GM12878 (cell line): ENCODE results near the gene ITLN1. TPM values are rescaled to one million over a fixed set of nuclear protein-coding genes. Genes with fewer than 3 reads are reported as not detected.

Source experiments
- ATAC-seq: fragments of 200-7000 bp; cut with Tn5 transposase; 3 replicates; pipeline ENCODE4 v1.9.1; 2020; ENCODE audit warnings: mild to moderate bottlenecking, moderate library complexity
- BruUV-seq: library from RNA; stranded (reverse); fragments of 400-500 nt; replicated peaks from 2 replicates; lab custom pipeline; 2021; lab: Mats Ljungman, UMichigan
- CTCF ChIA-PET: fragments of 300-600 bp; sonication (Branson Sonifier 250); formaldehyde crosslinking; extraction: SDS; loops from one replicate; lab custom pipeline; 2021; ENCODE audit warnings: inconsistent platforms; lab: Yijun Ruan, JAX
- POLR2A ChIA-PET: fragments of 350-600 bp; formaldehyde crosslinking; extraction: SDS; loops from one replicate; lab custom pipeline; 2021; ENCODE audit warnings: inconsistent platforms; lab: Charles Lee
- RAD21 ChIA-PET: fragments of 300-600 bp; sonication (Branson Sonifier 250); formaldehyde crosslinking; loops from one replicate; lab custom pipeline; 2023; ENCODE audit warnings: antibody characterized with exemption; ENCODE audit not compliant: unreplicated experiment; lab: Charles Lee
- SMC1A ChIA-PET: fragments of 300-600 bp; sonication (Branson Sonifier 250); formaldehyde crosslinking; loops from one replicate; lab custom pipeline; 2023; ENCODE audit not compliant: unreplicated experiment, uncharacterized antibody; lab: Charles Lee
- DNase-seq: peaks from one replicate; pipeline ENCODE4 v3.0.0-alpha.2; 2011; ENCODE audit warnings: low read depth, low spot score
- FAIRE-seq: peaks from 3 replicates; lab custom pipeline; 2011; peaks lifted over from hg19 to GRCh38; lab: Jason Lieb, UNC
- H2AFZ ChIP-seq: 2 replicates; pipeline ENCODE4 v1.6.0; 2011; ENCODE audit warnings: low read depth, low read length, control low read depth; ENCODE audit not compliant: control insufficient read depth
- H3K27ac ChIP-seq: 2 replicates; pipeline ENCODE4 v1.5.1; 2011; ENCODE audit warnings: control low read depth; ENCODE audit not compliant: control insufficient read depth, insufficient read depth
- H3K27me3 ChIP-seq, 2 experiments: replicated peaks in 1 of 2; 2 replicates each; pipeline versions ENCODE4 v1.6.0 to v1.6.1; 2011; ENCODE audit warnings: low read length in 1 of 2; ENCODE audit not compliant: control insufficient read depth in 2 of 2, insufficient read depth in 2 of 2
- H3K36me3 ChIP-seq, 2 experiments: 2 replicates each; pipeline ENCODE4 v1.5.1; 2011; ENCODE audit warnings: low read length in 1 of 2; ENCODE audit not compliant: control insufficient read depth in 2 of 2, insufficient read depth in 2 of 2
- H3K4me1 ChIP-seq: 2 replicates; pipeline ENCODE4 v1.6.1; 2011; ENCODE audit warnings: mild to moderate bottlenecking, low read length, moderate library complexity, mixed read lengths; ENCODE audit not compliant: control insufficient read depth, insufficient read depth
- H3K4me2 ChIP-seq: 2 replicates; pipeline ENCODE4 v1.6.0; 2011; ENCODE audit warnings: control low read depth; ENCODE audit not compliant: control insufficient read depth, insufficient read depth
- H3K4me3 ChIP-seq: fragments of 200-600 bp; sonication (generic); 2 replicates; pipeline ENCODE4 v1.5.1; 2016
- H3K79me2 ChIP-seq: 2 replicates; pipeline ENCODE4 v1.6.0; 2011; ENCODE audit warnings: low read length; ENCODE audit not compliant: control insufficient read depth, insufficient read depth
- H3K9ac ChIP-seq: 2 replicates; pipeline ENCODE4 v1.8.0; 2011; ENCODE audit warnings: low read length, control low read depth, mixed read lengths; ENCODE audit not compliant: control insufficient read depth, insufficient read depth
- H3K9me3 ChIP-seq: replicated peaks from 3 replicates; pipeline ENCODE4 v1.5.1; 2011; ENCODE audit warnings: mild to moderate bottlenecking, low read length; ENCODE audit not compliant: control insufficient read depth, insufficient read depth
- H4K20me1 ChIP-seq: 2 replicates; pipeline ENCODE4 v1.6.0; 2011; ENCODE audit not compliant: control insufficient read depth, insufficient read depth
- BACH1 ChIP-seq: fragments of 450-650 bp; IDR thresholded peaks from 2 replicates; pipeline ENCODE4 v1.6.1; 2017; ENCODE audit warnings: mild to moderate bottlenecking, borderline replicate concordance
- DPF2 ChIP-seq: fragments of 450-650 bp; IDR thresholded peaks from 2 replicates; pipeline ENCODE4 v1.6.1; 2017; ENCODE audit warnings: mild to moderate bottlenecking
- EED ChIP-seq: sonication (generic); IDR thresholded peaks from 2 replicates; pipeline ENCODE4 v1.6.1; 2016; ENCODE audit warnings: antibody characterized with exemption, low read depth
- EP300 ChIP-seq, 2 experiments: fragments of 150-350 bp in 1 of 2; IDR thresholded peaks; 2 replicates each; pipeline ENCODE4 v1.6.1; 2011 to 2012; ENCODE audit warnings: low read depth in 2 of 2, low read length in 2 of 2, borderline replicate concordance in 1 of 2, improper control_type of control experiment in 1 of 2, inconsistent platforms in 1 of 2; ENCODE audit not compliant: control insufficient read depth in 1 of 2
- GABPA ChIP-seq: IDR thresholded peaks from 2 replicates; pipeline ENCODE4 v1.6.1; 2014; ENCODE audit warnings: antibody characterized with exemption, low read depth, mild to moderate bottlenecking, inconsistent platforms
- HCFC1 ChIP-seq: fragments of 150-350 bp; IDR thresholded peaks from 2 replicates; pipeline ENCODE4 v1.6.1; 2014; ENCODE audit warnings: low read length
- HDGF ChIP-seq: fragments of 450-650 bp; IDR thresholded peaks from 2 replicates; pipeline ENCODE4 v1.6.1; 2016; ENCODE audit warnings: antibody characterized with exemption
- IKZF2 ChIP-seq, 2 experiments: fragments of 450-650 bp; IDR thresholded peaks; 2 replicates each; pipeline ENCODE4 v1.6.1; 2017; ENCODE audit warnings: mild to moderate bottlenecking in 2 of 2, moderate library complexity in 2 of 2
- MAX ChIP-seq: IDR thresholded peaks from 2 replicates; pipeline ENCODE4 v1.6.1; 2012; ENCODE audit warnings: low read depth, low read length, improper control_type of control experiment
- PAX5 ChIP-seq: IDR thresholded peaks from 2 replicates; pipeline ENCODE4 v1.6.1; 2011; ENCODE audit warnings: low read depth, low read length, borderline replicate concordance
- SMC3 ChIP-seq: IDR thresholded peaks from 2 replicates; pipeline ENCODE4 v1.6.1; 2011; ENCODE audit warnings: low read length, improper control_type of control experiment, borderline replicate concordance
- SREBF2 ChIP-seq: IDR thresholded peaks from 2 replicates; pipeline ENCODE4 v1.6.1; 2012; ENCODE audit warnings: mild to moderate bottlenecking, low read length
- TBL1XR1 ChIP-seq: IDR thresholded peaks from 2 replicates; pipeline ENCODE4 v1.6.1; 2012; ENCODE audit warnings: low read depth, low read length, improper control_type of control experiment
- ZBED1 ChIP-seq: IDR thresholded peaks from 2 replicates; pipeline ENCODE4 v1.6.1; 2016; ENCODE audit warnings: borderline replicate concordance
- ZNF384 ChIP-seq: IDR thresholded peaks from 2 replicates; pipeline ENCODE4 v1.6.1; 2012; ENCODE audit warnings: low read depth, mild to moderate bottlenecking, low read length, improper control_type of control experiment, borderline replicate concordance
- ZNF687 ChIP-seq: fragments of 450-650 bp; IDR thresholded peaks from 2 replicates; pipeline ENCODE4 v1.6.1; 2017; ENCODE audit warnings: mild to moderate bottlenecking, moderate library complexity
- WGBS: methylation state at CpG from one replicate; pipeline ENCODE4 v1.1.6; 2016; ENCODE audit warnings: low lambda C conversion rate; ENCODE audit not compliant: insufficient replicate concordance, insufficient coverage; ENCODE audit errors: missing lambda C conversion rate; 5-methylcytosine and 5-hydroxymethylcytosine counted together
- in situ Hi-C: fragments of 300-500 bp; cut with MboI; formaldehyde crosslinking; loops from 9 replicates; pipeline ENCODE4 v1.14.3; 2018; ENCODE audit warnings: mixed read lengths
- intact Hi-C: fragments of 100-400 bp; cut with micrococcal nuclease; formaldehyde crosslinking; loops from one replicate; pipeline ENCODE4 v1.14.2; 2022; ENCODE audit not compliant: unreplicated experiment
- polyA plus RNA-seq, 11 experiments: library from polyadenylated mRNA; depleted of rRNA in 4 of 11; unstranded in 6 of 11; stranded (reverse) in 5 of 11; fragments of >200 nt; fragmentation: Nextera tagmentation in 4 of 11; fragmentation: Illumina TruSeq in 1 of 11; extraction: Ambion mirVana in 4 of 11; extraction: Trizol in 1 of 11; gene quantifications; 1 replicate in 1 of 11; 2 replicates in 10 of 11; pipeline versions ENCODE4 v1.2.1 to v1.2.3, GENCODE V29; 2011 to 2016; ENCODE audit warnings: inconsistent platforms in 2 of 11, missing spikeins in 2 of 11, low read depth in 1 of 11
- total RNA-seq, 4 experiments: library from RNA; depleted of rRNA in 3 of 4; stranded (reverse); fragments of >200 nt in 3 of 4; fragmentation: Illumina TruSeq in 1 of 4; extraction: Trizol in 1 of 4; gene quantifications; 2 replicates each; pipeline versions ENCODE4 v1.2.1 to v1.2.3, GENCODE V29; 2013 to 2021

The ITLN1 gene
- total and polyA plus RNA-seq, 10 of the 15 experiments (the other 5 are each of a cell fraction or from before 2014, with no cell fraction given): not detected

GRCh38 chr1:160883581-160884513 is 1.1 kb downstream of the ITLN1 start:
- FAIRE-seq: no peak
- Histone ChIP-seq H3K27me3 (no peaks in the 10 kb centered on the region), H4K20me1 (no peaks in the 10 kb centered on the region), H3K4me1 (no peaks in the 10 kb centered on the region), H3K9me3 (no peaks in the 10 kb centered on the region), H2AFZ (no peak overlapping the region), H3K36me3 (no peaks in the 10 kb centered on the region), H3K9ac (no peak overlapping the region), H3K79me2 (no peaks in the 10 kb centered on the region), H3K4me3 (no peak overlapping the region), H3K27ac (no peak overlapping the region), H3K4me2 (no peak overlapping the region)
- no peak for DNase-seq
- intact Hi-C loops: no loop called here
- WGBS: 52% methylated on average over 13 of the region's 13 CpGs
- in situ Hi-C loops: no loop called here
- ChIA-PET POLR2A (interaction anchor here (0.5 kb wide), 1 partner anchor 107 kb away, joined by 3 read pairs; no protein-coding TSS in a partner anchor), CTCF (interaction anchor here (0.8 to 9.5 kb wide), 9 partner anchors 18 to 118 kb away, joined by 3 to 56 read pairs (median 3); partner anchors contain the start of gene ITLN2), RAD21 (interaction anchor here (1.0 to 1.3 kb wide), 3 partner anchors 47 to 106 kb away, joined by 3 to 5 read pairs (median 3); no protein-coding TSS in a partner anchor), SMC1A (interaction anchor here (0.7 to 3.3 kb wide), 9 partner anchors 10 to 265 kb away, joined by 3 to 21 read pairs (median 3); partner anchors contain the start of gene CD244)
- ATAC-seq: no peak
- BruUV-seq: no TSS peak
- TF ChIP-seq HDGF (no peak), EP300 (IDR thresholded peaks at IDR 0.05; ENCODE audit: borderline replicate concordance in 1 of 2, control insufficient read depth in 1 of 2, low read depth in 2 of 2, low read length in 2 of 2) (no peak), EED (no peak), GABPA (no peak), PAX5 (no peak), ZNF687 (no peak), SREBF2 (no peak), TBL1XR1 (no peak), IKZF2 (IDR thresholded peaks at IDR 0.05) (no peak), DPF2 (no peak), BACH1 (no peak), SMC3 (no peak), HCFC1 (no peak), MAX (no peak), ZBED1 (no peak), ZNF384 (no peak)
